GM21825 (cell line): ENCODE results near the gene TBC1D22B.

Experiments used
- ATAC-seq: cut with Tn5 transposase; IDR thresholded peaks from one replicate; pipeline ENCODE4 v1.9.1; 2021; ENCODE audit warnings: mild to moderate bottlenecking, moderate library complexity; ENCODE audit not compliant: unreplicated experiment

Gene TBC1D22B, protein sequence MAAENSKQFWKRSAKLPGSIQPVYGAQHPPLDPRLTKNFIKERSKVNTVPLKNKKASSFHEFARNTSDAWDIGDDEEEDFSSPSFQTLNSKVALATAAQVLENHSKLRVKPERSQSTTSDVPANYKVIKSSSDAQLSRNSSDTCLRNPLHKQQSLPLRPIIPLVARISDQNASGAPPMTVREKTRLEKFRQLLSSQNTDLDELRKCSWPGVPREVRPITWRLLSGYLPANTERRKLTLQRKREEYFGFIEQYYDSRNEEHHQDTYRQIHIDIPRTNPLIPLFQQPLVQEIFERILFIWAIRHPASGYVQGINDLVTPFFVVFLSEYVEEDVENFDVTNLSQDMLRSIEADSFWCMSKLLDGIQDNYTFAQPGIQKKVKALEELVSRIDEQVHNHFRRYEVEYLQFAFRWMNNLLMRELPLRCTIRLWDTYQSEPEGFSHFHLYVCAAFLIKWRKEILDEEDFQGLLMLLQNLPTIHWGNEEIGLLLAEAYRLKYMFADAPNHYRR

DNA sequence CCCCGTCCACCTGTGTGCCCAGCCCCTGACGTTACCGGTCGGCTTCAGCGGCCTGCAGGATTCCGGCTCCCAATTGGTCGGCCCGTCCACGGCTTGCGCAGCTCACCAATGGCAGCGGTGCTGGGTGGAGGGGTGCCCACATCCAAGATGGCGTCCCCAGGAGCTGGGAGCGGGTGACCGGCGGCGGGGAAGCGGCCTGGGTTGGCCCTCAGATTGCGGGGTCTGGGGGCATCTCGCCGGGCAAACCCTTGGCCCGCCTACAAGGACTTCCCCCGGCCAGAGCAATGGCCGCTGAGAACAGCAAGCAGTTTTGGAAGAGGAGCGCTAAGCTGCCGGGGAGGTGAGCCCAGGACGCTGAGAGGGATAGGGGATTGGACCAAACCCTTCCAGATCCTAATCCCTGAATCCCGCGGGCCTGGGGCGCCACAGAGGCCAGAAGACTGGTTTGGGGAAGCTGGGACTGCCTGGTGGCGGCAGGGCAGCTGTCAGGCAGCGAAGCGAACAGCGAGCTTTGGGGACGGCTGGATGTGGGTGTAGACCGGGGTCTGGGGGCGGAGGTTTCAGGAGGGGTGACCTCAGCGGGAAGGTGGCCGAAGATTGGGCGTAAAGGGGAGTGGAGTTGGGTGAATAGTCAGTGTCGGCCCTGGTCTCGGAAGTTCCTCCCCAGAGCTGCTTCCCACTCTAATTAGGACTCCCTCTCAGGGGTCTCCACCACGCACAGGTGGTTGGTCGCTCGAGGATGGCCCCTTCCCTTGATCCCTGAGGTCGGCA is at the start of gene TBC1D22B, which contains the start of gene TMEM217:
TBC1D22B (plus strand) TSS at position 139 of the 771 bp plus-strand sequence; CDS start at position 285, 146 bp downstream.
TMEM217 (minus strand) TSS at position 511 of the 771 bp plus-strand sequence. CDS start 39,114 bp downstream, outside the sequence.
- ATAC-seq, result peak; percentile 96

DNA sequence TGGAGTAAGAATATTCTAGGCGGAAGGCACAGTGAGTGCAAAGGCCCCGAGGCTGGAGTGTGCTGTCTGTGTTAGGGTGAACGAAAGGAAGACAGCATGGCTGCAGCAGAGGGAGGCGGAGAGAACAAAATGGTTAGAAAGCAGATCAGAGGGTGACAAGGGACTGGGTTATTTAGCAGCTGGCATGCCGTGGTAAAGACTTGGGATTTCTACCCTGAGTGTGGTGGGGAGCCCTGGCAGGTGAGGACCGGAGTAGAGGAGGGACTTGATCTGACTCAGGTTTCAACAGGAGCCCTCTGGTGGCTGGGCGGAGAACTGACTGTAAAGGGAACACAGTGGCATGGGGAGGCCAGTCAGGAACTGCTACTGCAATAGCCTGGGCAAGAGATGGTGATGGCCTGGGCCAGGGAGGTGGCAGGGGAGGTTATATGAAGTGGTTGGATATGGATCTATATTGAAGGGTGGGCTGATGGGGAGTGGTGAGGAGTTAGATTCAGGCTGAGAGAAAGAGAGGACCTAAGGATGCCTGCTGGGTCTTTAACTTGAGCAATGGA is 49.6 kb upstream of the TBC1D22B start:
- no peak for ATAC-seq

DNA sequence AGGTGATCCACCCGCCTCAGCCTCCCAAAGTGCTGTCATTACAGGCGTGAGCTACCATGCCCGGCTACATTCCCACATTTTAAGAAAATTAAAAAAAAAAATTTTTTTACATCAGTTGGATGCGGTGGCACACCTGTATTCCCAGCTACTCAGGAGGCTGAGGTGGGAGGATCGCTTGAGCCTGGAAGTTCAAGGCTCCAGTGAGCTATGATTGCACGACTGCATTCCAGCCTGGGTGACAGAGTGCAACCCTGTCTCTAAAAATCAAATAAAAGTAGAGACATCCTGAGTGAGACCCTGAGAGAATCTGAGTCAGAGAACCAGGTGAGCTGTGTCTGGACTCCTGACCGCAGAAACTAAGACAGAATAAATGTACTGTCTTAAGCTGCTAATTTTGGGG is 48.8 kb upstream of the TBC1D22B start:
- ATAC-seq, result no peak

- ATAC-seq, result no peak
Measured at GRCh38 chr6:37209461-37210205, 47.9 kb upstream of the TBC1D22B start.

DNA sequence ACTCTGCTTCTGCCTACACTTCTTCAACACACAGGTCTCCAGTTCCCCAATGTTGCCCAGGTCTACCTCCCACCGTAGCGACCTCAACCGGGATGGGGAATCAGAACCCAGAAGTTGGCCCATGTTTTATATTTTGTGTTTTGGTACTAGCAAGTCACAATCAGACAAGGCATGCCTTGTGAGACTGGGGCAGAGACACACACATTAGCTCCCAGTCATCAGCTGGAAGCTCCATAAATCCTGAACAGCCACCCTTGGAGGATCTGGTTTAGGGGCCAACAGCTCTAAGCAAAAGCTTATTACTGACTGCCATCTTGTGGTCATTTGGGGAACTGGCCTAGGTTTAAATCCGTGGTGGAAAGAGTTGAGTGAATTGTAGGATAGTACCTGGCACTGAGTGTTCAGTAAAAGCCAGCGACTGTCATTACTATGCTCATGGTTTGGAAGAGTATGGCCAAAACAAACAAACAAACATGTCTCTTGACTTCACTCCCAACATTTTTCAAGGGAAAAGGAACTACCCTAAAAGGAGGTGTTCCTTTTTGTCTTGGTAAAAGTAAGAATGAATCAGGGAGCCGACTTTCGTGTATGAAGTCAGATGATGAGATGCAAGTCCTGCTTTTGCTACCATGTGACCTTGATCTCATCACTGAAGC is 47.1 kb upstream of the TBC1D22B start:
- peak; percentile 65 for ATAC-seq

- no peak for ATAC-seq
Measured at GRCh38 chr6:37212268-37212667, 45.3 kb upstream of the TBC1D22B start.

GRCh38 chr6:37218061-37218460 is 39.5 kb upstream of the TBC1D22B start:
- ATAC-seq, result no peak

DNA sequence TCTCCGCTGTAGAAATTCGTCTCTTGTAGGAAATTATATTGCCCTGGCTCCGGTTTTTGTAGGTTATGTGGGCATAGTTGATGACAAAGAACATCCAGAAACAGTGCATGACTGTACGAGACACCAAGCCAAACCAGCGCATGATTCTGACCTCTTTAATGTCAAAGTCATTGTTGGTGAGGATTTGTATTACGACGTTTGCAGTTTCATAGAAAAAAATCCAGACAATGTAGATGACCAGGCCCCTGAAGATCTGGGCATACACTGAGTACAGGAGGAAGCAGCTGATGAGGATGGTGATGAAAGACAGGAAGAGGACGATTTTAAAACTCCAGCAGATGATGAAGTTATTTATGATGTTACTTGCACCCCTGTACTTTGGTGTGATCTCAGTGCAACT is 39.1 kb upstream of the TBC1D22B start:
- ATAC-seq, result no peak

GRCh38 chr6:37221585-37222124 is 35.9 kb upstream of the TBC1D22B start:
- no peak for ATAC-seq

GRCh38 chr6:37222125-37222967 is 35.2 kb upstream of the TBC1D22B start:
- ATAC-seq, result peak; percentile 91

DNA sequence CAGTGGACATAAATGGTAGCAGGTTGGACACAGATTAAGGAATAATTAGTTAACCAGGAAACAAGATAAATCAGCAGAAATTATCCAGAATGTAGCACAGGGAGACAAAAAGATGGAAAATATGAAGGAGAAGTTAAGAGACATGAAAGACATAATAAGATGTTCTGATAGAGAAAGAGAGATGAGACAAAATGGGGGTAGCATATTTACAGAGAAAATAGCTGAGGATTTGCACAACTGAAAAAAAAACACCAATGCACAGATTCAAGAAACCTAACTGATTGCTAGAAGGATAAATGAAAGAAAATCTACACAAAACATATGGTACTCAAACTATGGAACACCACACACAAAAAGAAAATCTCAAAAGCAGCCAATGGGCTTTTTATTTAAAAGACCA is 34.6 kb upstream of the TBC1D22B start:
- ATAC-seq, result no peak

- no peak for ATAC-seq
Measured at GRCh38 chr6:37225350-37226169, 32.0 kb upstream of the TBC1D22B start.

DNA sequence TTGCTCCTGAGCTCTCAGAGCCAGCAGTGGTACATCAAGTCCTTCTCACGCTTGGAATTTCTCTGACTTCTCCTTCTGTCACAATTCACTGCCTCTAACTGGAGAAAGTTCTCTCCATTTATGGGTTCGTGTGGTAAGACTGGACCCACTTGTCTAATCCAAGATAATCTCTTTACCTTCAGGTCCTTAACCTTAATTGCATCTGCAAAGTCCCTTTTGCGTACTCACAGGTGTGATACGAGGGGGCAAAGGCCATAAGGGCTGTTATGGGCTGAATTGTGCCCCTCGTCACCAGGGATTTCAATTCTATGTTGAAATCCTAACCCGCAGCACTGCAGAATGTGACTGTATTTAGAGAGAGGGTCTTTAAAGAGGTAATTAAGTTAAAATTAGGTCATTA is 27.5 kb upstream of the TBC1D22B start:
- ATAC-seq, result no peak

DNA sequence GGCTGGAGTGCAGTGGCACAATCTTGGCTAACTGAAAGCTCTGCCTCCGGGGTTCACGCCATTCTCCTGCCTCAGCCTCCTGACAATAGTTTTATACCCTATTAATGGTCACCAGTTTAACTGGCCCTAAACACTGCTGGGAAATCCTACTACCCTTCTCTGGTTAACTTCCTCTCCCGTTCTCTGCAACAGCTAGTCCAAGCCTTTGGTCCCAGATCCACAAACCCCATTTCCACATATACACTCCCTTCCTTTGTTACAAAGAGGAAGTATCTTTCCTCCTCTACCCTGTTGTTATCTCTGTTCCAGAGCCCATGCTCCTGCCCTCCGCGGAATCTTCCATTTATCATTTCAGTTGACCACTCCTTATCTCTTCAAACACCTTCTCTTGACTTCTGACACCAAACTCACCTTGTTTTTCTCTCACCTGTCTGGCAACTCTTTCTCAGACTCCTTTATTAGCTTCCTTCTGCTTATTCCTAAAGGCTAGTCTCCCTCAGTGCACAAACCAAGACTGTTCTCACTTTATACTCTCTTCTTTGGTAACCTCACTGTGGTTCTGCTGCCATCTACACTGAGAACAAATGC is 25.0 kb upstream of the TBC1D22B start:
- ATAC-seq, result no peak

DNA sequence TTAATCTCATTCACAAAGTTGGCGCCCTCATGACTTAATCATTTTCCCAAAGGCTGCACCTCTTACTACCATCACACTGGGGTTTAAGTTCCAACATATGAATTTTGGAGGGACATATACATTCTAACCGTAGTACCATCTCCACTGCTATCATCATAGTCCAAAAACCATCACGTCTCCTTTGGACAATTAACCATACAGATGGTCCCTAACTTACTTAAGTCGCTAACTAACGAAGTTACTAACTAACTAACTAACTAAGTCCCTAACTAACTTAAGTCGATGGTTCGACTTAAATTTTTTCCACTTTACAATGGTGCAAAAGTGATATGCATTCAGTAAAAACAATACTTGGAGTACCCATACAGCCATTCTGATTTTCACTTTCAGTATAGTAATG is 24.0 kb upstream of the TBC1D22B start:
- no peak for ATAC-seq

- ATAC-seq, result no peak
Measured at GRCh38 chr6:37236921-37237320, 20.7 kb upstream of the TBC1D22B start.

GRCh38 chr6:37237789-37238188 is 19.8 kb upstream of the TBC1D22B start:
- no peak for ATAC-seq

DNA sequence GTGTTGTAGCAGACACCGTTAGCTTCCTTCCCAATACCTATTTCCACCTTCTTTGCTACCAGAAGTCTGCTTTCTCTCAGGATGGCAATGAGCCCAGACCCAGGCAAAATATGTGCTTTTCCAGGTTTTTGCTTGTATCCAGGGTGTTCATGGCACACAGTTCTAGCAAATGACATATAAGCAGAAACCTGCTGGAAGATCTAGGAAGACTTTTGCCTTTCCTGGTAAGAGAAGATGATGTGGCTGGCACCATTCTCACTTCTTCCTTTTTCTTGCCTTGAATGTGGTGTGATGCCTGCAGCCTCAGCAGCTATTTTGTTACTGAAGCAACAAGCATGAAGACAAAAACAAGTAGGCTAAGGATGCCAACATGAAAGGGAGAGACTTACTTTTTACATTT is 19.2 kb upstream of the TBC1D22B start:
- ATAC-seq, result no peak
